G401.6 (cell line): ENCODE results near the gene ACACA.
"Not testable (repeated sequence)": the region's sequence is repeated elsewhere in the genome, so short reads cannot be mapped to it uniquely, and the experiment has no call there.

Experiments
- FAIRE-seq: peaks from 2 replicates; lab custom pipeline; 2012; peaks lifted over from hg19 to GRCh38; lab: Jason Lieb, UNC

ACACA gene

DNA sequence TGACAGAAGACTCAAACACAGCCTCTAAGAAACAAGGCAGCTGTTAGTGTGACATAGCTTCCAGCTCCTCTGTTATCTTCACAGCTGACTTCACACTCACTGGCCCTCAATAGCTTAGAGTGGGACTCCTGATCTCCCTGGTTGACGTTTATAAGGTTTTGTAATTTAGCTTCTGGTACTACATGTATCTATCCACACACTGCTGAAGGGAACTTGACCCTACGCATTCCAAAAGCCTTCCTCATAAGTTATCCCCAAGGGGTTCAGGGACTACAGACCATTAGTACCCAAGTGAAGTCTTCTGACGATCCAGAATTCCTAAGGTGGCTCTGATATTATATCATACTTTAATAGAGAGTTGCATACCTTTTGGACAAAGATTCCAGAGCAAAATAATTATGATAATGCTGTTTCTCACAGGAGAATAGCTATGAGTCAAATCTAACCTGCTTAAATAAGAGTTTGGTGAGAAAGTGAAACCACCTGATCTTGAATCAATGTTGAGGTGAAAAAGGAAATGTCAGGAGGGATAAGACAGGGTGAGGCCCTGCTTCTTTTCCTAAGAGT is 14.5 kb downstream of the ACACA start:
- no peak for FAIRE-seq

DNA sequence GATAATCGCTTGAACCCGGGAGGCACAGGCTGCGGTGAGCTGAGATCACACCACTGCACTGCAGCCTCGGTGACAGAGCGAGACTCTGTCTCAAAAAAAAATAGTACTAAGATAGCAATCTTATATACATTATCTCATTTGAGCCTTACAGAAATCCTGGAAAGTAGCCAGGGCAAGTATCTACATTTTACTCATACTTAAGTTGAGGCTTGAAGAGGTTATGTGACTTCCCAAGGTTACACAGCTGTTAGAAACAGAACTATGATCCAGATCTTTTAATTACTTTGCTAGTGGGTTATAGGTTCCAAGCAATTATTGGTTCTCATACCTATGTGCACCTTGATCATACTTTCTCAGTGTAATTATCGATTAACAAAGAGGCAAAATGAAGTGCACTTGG is 15.5 kb downstream of the ACACA start:
- FAIRE-seq = no peak

- FAIRE-seq = no peak
Observed at GRCh38 chr17:37389160-37389559, 17.5 kb downstream of the ACACA start.

- no peak for FAIRE-seq
Observed at GRCh38 chr17:37388266-37388665, 18.4 kb downstream of the ACACA start.

DNA sequence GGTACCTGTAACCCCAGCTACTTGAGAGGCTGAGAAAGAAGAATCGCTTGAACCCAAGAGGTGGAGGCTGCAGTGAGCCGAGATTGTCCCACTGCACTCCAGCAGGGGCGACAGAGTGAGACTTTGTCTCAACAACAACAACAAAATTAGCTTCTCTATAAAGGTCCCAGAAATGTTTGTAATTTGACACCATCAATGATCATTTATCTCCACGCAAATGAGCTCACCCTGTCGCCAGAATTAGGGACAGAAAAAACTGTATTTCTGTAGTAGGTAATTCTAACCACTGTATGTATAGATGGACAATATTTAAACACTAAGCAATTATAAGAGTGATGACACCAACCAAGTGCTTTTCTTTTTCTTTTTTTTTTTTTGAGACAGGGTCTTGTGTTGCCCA is 20.2 kb downstream of the ACACA start:
- FAIRE-seq = no peak

- FAIRE-seq = no peak
Observed at GRCh38 chr17:37385474-37385990, 21.1 kb downstream of the ACACA start.

- FAIRE-seq = no peak
Observed at GRCh38 chr17:37384560-37385149, 22.0 kb downstream of the ACACA start.

- FAIRE-seq = no peak
Observed at GRCh38 chr17:37382056-37382455, 24.6 kb downstream of the ACACA start.

DNA sequence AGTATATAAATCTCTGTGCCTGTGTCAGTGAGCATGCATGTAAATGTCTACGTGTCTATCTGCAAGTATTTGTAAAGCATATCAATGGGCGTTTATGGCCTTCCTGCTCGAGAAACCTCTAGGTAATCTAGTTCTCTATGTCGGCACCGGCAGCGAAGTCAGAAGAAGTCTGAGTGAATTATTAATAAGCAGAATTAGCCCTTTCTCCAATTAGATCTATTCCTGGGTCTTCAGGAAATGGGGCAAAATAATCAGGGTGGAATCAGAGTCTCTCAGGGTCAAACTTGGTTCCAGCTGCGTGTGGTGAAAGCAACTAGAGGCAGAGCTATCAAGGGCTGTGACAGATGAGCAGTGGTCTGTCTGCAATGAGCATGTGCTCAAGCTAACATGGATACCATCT is 30.9 kb downstream of the ACACA start, which contains the start of gene C17orf78:
Gene C17orf78, plus strand, starts transcription at position 280 of the 400 bp plus-strand sequence. Its CDS starts 108 bp downstream, at position 388.
- FAIRE-seq = no peak

DNA sequence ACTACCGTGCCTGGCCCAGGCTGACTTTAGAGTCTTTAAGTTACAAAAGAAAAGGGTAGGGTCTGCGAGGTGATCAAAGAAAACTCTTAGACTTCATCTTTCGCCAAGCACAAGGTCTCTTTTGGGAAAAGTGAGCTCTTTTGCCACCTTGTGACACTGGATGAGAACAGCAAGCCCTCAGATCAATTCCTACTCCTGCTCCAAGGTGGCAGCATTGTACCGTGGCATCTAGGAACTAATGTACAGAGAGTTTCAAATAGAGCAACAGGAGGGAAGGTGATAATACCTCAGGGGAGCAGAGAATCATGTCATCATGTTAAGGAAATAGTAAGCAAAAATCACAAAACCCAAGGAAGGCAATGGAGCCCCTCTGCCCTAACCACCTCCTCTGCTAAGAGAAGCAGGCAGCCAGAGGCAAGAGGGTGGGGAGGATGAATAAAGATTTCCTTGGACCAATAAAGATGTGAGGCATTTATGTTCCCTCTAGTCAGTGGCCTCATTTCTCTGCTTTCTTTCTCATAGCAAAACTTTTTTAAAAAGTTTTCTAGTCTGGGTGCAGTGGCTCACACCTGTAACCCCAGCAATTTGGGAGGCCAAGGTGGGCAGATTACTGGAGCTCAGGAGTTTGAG is 33.0 kb downstream of the ACACA start:
- no peak for FAIRE-seq

GRCh38 chr17:37368577-37368976 is 38.1 kb downstream of the ACACA start:
- FAIRE-seq = no peak

DNA sequence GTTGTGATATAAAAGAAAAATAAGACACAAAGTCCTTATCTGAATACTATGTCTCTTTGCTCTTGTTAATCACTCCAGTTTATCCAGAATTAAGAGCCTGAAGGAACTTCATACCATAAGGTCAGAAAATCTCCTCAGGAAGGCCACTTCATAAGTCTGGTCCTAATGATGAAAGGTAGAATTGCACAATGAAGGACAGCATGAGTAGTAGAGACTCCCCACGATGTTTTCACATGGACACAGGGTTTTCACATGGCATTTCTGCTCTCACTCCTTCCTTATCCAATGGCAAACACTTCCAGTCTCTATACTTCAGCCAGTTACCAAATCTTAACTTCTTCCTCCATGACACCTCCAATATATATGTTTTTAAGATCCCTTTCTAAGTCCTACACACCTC is 41.0 kb downstream of the ACACA start:
- FAIRE-seq = no peak

DNA sequence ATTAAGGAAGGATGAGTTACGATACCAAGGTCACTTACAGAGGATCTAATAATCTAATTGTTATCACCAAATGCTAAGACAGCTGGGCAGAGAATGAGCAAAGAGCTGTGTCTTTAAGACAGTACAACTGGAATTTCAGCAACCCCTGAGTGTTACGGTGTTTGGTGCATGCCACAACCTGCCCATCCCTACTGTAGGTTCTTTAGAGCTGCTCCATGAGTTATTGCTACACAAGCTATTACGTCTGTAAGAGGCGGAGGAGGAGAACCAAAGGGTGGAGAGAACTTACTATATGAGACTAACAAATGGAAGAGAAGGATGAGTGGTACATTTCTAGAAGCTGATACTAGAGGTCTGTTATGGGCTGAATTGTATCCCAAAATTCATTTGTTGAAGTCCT is 45.1 kb downstream of the ACACA start:
- no peak for FAIRE-seq

GRCh38 chr17:37360632-37361031 is 46.0 kb downstream of the ACACA start:
- no peak for FAIRE-seq

DNA sequence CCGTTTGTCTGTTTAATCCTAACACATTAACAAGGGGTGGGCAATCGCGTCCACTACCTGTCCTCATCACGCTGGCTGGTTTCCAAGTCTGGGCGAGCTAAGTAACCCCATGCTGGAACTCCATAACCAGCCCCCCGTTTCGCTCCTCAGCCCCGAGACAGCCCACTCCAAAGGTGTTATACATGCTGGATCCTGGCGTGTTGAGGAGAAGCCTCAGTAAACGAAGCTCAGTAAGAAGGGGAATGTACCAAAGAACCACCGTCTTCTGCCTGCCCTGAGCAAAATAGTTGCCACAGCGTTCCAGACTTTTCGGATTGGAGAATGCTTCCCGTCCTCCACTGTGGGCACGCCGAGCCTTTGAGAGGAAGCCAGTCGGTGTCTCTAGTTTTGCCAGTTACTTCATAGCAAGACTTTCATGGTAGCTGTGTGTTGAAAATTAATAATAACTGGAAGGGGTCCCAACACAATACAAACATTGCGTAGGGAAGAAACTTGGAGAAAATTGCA is 46.9 kb downstream of the ACACA start:
- FAIRE-seq = no peak

- no peak for FAIRE-seq
Observed at GRCh38 chr17:37358830-37359681, 47.6 kb downstream of the ACACA start.

GRCh38 chr17:37358098-37358829 is 48.4 kb downstream of the ACACA start:
- FAIRE-seq = no peak

- FAIRE-seq = not testable (repeated sequence)
Observed at GRCh38 chr17:37356796-37357569, 49.7 kb downstream of the ACACA start.

- FAIRE-seq = not testable (repeated sequence)
Observed at GRCh38 chr17:37346863-37347402, 59.7 kb downstream of the ACACA start.

- no peak for FAIRE-seq
Observed at GRCh38 chr17:37344519-37344918, 62.1 kb downstream of the ACACA start.

DNA sequence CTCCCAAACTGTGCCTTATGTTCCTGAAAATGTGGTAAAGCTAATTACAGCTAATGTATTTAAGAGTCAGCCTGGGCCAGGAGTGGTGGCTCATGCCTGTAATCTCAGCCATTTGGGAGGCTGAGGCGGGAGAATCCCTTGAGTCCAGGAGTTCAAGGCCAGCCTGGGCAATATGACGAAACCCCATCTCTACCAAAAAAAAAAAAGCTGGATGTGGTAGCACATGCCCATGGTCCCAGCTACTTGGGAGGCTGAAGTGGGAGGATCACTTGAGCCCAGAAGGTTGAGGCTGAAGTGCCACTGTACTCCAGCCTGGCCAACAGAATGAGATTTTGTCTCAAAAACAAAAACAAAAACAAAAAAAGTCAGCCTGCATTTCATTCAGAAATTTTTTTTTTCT is 64.0 kb downstream of the ACACA start:
- FAIRE-seq = no peak
